NCI-H1930 (cell line): Measurements from ENCODE around the gene RPS6KA3.
"Not testable (repeated sequence)": the region's sequence is repeated elsewhere in the genome, so short reads cannot be mapped to it uniquely, and the experiment has no call there.

Experiments used
- DNase-seq, 2 experiments: peaks; one replicate each; lab custom pipeline; 2025; lab: John Stamatoyannopoulos, UW

The RPS6KA3 gene

GRCh38 chrX:20218836-20219505 lies 47.7 kb downstream of the RPS6KA3 start:
- no peak for DNase-seq

- no peak for DNase-seq
Observed at GRCh38 chrX:20217906-20218305, 48.8 kb downstream of the RPS6KA3 start.

GRCh38 chrX:20217271-20217670 lies 49.4 kb downstream of the RPS6KA3 start:
- DNase-seq: no peak

DNA sequence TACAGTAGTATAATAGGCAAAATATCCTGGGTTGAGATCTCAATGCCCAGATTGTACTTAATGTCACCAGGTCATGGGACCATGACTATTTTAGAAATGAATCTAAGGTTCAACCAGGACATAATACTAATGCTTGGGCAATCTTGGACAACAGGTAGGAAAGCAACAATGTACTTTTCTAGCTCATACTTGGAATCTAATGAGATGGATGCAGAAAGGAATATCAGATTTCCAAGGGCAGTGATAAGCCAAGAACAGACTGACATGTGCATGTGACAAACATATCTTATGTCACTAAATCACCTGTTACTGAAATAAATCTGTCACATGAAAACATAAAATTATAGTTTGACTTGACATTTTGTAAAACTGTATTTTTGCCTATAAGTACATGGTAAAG lies 51.1 kb downstream of the RPS6KA3 start:
- DNase-seq: no peak

DNA sequence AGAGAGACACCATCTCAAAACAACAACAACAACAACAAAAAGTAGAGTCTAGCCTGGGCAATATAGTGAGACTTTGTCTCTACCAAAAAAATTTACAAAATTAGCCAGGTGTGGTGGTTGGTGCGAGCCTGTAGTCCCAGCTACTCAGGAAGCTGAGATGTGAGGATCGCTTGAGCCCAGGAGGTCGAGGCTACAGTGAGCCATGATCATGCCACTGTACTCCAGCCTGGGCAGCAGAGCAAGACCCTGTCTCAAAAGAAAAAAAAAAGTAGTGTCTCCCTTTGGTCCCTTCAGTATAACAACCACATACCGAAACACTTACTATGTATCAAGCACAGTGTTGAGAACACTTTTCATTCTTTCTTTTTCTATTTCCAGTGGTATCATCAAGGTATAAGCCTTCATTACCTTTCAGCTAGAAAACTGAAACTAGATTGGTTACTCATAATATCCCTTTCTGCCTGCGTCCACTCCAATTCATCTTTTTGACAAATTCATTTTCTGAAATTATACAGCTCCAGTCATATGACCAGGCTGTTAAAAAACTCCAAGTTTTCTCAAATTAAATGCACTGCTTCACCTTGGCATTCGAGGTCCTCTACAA lies 54.1 kb downstream of the RPS6KA3 start:
- no peak for DNase-seq

GRCh38 chrX:20211261-20211786 lies 55.4 kb downstream of the RPS6KA3 start:
- DNase-seq: no peak

DNA sequence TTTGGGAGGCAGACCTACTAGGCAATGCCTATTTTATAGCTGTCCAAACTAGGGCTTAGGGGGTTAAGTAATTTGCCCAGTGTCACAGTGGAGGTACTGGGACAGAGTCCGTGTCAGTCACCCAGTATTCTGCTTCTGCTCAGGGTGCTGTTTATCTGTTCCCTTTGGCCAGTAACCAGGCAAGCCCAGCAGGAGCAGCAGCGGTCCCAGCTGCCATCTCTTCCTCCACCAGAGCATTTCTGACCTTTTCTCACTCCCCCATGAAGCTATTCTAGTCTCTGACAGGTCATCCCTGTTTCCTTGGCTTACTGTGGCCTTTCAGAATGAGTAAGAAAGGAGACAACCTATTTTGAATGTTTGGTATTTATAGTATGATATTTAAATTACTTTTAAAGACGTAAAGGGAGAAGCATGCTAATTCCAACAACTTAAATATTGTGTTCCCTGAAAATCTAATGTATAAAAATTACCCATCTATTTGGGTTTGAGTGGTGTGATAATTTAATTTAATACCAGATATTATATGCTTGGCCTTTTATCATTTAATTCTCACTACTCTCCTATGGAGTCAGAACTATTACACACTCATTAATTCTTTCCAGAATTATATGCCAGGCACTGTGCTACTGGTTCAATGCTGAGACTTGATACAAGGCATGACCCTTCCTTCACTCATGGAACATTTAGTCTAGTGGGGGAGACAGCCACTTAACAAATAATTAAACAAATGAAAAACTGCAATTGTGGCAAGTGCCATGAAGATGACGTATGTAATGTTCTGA lies 60.6 kb downstream of the RPS6KA3 start:
- no peak for DNase-seq

- no peak for DNase-seq
Observed at GRCh38 chrX:20204351-20204750, 62.4 kb downstream of the RPS6KA3 start.

- DNase-seq: no peak
Observed at GRCh38 chrX:20197641-20198210, 69.0 kb downstream of the RPS6KA3 start.

DNA sequence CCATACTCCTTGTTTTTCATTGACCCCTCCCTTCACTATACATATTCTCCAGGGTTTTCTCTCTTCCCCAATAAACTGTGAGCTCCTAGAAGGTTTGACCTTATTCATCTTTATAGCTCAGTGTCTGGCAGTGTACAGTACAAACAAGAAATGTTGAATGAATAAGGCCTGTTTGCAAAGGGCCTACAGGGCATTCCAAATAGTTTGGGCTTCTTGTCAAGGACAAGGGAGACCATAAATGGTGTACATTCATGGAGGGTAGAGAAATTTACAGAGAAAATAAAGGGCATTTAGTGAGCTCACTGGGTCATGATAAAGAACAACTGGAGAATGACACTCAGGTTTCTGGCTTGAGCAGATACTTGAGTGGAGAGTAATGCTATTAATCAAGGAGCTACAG lies 77.5 kb downstream of the RPS6KA3 start:
- no peak for DNase-seq

GRCh38 chrX:20181598-20182329 lies 84.9 kb downstream of the RPS6KA3 start:
- no peak for DNase-seq

GRCh38 chrX:20177093-20177492 lies 89.6 kb downstream of the RPS6KA3 start:
- DNase-seq: no peak

- DNase-seq: no peak
Observed at GRCh38 chrX:20173856-20174255, 92.9 kb downstream of the RPS6KA3 start.

- no peak for DNase-seq
Observed at GRCh38 chrX:20173313-20173712, 93.4 kb downstream of the RPS6KA3 start.

GRCh38 chrX:20171887-20172286 lies 94.8 kb downstream of the RPS6KA3 start:
- no peak for DNase-seq

DNA sequence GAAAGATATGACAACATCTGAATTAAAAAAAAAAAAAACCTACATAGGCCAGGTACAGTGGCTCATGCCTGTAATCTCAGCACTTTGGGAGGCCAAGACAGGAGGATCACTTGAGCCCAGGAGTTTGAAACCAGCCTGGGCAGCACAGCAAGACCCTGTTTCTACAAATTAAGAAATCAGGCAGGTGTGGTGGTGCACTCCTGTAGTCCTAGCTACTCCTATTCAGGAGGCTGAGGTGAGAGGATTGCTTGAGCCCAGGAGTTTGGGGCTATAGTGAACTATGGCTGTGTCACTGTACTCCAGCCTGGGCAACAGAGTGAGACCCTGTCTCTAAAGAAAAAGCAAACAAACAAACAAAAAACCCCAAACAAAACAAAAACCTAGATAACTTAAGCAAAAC lies 104.2 kb downstream of the RPS6KA3 start:
- not testable (repeated sequence) for DNase-seq

DNA sequence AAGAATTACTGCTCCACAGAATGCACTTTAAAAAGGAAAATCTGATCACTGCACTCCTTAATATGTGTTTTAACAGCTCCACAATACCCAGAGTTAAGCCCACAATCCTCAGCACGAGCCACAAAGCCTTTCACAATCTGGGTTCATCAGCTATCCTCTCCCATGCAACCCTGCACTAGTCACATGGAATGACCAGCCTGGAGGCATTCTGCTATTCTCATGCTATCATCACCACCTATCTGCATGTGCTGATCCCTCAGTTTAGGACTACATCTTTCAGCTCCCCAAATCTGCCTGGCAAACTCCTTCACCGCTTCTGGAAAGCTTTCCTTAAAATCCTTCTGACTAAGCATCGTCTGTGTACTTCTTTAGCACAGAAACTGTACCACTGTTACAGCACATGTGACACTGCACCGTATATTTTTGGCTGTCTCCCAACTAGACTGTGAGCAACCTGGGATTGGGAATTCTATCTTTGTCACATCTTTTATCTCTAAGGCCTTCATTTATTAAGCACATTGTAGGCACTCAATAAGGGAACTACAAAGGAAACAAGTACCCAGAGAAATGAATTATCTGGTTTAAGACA lies 106.8 kb downstream of the RPS6KA3 start:
- DNase-seq: no peak

DNA sequence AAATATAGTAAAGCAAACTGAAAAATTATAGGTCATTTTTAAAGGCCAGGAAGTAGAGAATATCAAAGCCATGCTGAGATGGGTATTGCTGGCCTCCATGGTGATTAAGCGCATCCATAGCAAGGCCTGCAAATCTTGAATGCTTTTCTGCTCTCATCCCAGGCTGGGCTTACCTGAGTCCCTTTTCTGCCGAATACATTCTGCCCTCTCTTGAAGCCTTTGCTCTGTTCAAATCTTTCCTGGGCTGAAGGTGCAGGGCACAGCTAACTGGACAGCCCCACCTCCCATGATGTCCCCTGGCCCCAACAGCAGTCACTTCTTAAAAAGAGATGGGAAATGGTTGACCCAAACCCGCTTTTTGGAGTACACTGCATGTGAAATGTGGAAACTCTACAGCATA lies 115.0 kb downstream of the RPS6KA3 start:
- no peak for DNase-seq

GRCh38 chrX:20149326-20149725 lies 117.4 kb downstream of the RPS6KA3 start:
- DNase-seq: no peak

DNA sequence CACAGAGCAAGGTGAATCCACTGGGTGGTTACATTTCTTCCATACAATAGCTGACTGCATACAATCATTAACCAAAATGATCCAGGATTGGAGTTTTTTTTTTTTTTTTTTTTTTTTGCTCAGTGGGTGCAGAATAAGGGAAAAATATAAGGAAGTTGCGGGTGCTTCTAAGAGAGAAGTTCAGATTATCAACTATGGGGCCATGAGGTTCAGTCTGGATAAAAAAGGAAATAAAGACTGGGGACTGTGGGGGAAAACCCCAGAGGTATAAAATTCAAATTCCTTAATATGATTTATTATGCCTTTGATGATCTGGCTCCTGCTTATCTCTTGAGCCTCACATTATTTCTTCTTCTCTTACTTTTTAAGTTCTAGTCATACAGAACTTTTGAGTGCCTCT lies 119.1 kb downstream of the RPS6KA3 start:
- no peak for DNase-seq

DNA sequence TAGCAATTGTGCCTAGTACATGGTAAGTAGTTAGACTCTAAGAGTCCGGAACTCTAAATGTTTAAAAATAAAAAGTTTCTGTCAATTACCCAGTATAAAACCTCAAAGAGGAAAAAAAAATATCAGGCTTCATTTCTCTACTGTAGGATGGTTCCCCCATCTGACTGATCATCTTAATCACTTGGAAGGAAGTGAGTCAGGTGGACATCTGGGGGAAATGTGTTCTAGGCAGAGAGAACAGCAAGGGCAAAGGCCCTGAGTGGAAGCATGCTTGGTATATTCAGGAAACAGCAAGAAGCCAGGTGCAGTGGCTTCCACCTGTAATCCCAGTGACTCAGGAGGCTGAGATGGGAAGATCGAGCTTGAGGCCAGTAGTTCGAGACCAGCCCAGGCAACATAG lies 122.2 kb downstream of the RPS6KA3 start:
- no peak for DNase-seq

GRCh38 chrX:20143561-20143960 lies 123.1 kb downstream of the RPS6KA3 start:
- peak in 1 of 2 experiments; percentile 2 for DNase-seq
